Thoracic aorta (tissue), 2 donors: Measurements from ENCODE around the gene FBN2. TPM values are rescaled to one million over a fixed set of nuclear protein-coding genes. Genes with fewer than 3 reads are reported as not detected.

Experiments used
- ATAC-seq: fragments of 150-250 bp; one replicate; pipeline ENCODE4 v1.8.0; 2017; ENCODE audit warnings: low read depth; ENCODE audit not compliant: insufficient number of reproducible peaks, low FRiP score
- DNase-seq: peaks from one replicate; pipeline ENCODE4 v3.0.0-alpha.2; 2020; ENCODE audit warnings: low spot score
- H3K27ac ChIP-seq, 2 donors: fragments of 200-600 bp; sonication (generic); 1 replicate in 1 of 2; 2 replicates in 1 of 2; pipeline ENCODE4 v1.5.1; 2016; ENCODE audit warnings: mild to moderate bottlenecking in 2 of 2, moderate library complexity in 2 of 2
- H3K27me3 ChIP-seq: fragments of 200-600 bp; sonication (generic); replicated peaks from 2 replicates; pipeline ENCODE4 v1.6.0; 2016; ENCODE audit warnings: mild to moderate bottlenecking; ENCODE audit not compliant: insufficient read depth
- H3K36me3 ChIP-seq: fragments of 200-600 bp; sonication (generic); one replicate; pipeline ENCODE4 v1.5.1; 2016
- H3K4me1 ChIP-seq, 2 donors: fragments of 200-600 bp; sonication (generic); 1 replicate in 1 of 2; 2 replicates in 1 of 2; pipeline versions ENCODE4 v1.5.1 to v1.6.0; 2016; ENCODE audit warnings: low read depth in 2 of 2, mild to moderate bottlenecking in 1 of 2; ENCODE audit not compliant: control insufficient read depth in 1 of 2
- H3K4me3 ChIP-seq: fragments of 200-600 bp; sonication (generic); 2 replicates; pipeline ENCODE4 v1.5.1; 2016; ENCODE audit warnings: mild to moderate bottlenecking
- H3K9me3 ChIP-seq: fragments of 200-600 bp; sonication (generic); 2 replicates; pipeline ENCODE4 v1.5.1; 2016
- CTCF ChIP-seq: fragments of 200-600 bp; sonication (generic); IDR thresholded peaks from one replicate; pipeline ENCODE4 v1.5.1; 2019; ENCODE audit warnings: antibody characterized with exemption
- total RNA-seq, 2 donors: library from RNA; depleted of rRNA; stranded (reverse); fragments of >200 nt; gene quantifications; one replicate each; pipeline versions ENCODE4 v1.1.0 to v1.2.3, GENCODE V29; 2016

Gene FBN2
- total RNA-seq, 2 donors from 2014 or later: 0.68 to 5.8 TPM

- no peak for ATAC-seq
- DNase-seq: no peak
- no peak for TF ChIP-seq CTCF
- Histone ChIP-seq H3K36me3 (no peaks in the 10 kb centered on the region), H3K27ac (no peak overlapping the region), H3K9me3 (no peaks in the 10 kb centered on the region), H3K4me1 (no peaks in the 10 kb centered on the region), H3K4me3 (no peak overlapping the region), H3K27me3 (no peaks in the 10 kb centered on the region)
Observed at GRCh38 chr5:128434993-128435392, 103.1 kb downstream of the FBN2 start.

GRCh38 chr5:128432913-128433440, 105.1 kb downstream of the FBN2 start:
- Histone ChIP-seq H3K27me3 (no peaks in the 10 kb centered on the region), H3K27ac (no peak overlapping the region), H3K9me3 (no peaks in the 10 kb centered on the region), H3K4me1 (no peaks in the 10 kb centered on the region), H3K4me3 (no peak overlapping the region), H3K36me3 (no peaks in the 10 kb centered on the region)
- DNase-seq (no peak), ATAC-seq (no peak)
- no peak for TF ChIP-seq CTCF

- no peak for TF ChIP-seq CTCF
- DNase-seq (no peak), ATAC-seq (no peak)
- Histone ChIP-seq H3K27me3 (no peaks in the 10 kb centered on the region), H3K27ac (no peak overlapping the region), H3K36me3 (no peaks in the 10 kb centered on the region), H3K4me3 (no peak overlapping the region), H3K9me3 (no peaks in the 10 kb centered on the region), H3K4me1 (peaks cover 0 to 6% of the 10 kb centered on the region in 2 donors)
Observed at GRCh38 chr5:128427921-128428320, 110.1 kb downstream of the FBN2 start.

GRCh38 chr5:128426090-128426534, 111.9 kb downstream of the FBN2 start:
- no peak for ATAC-seq
- no peak for DNase-seq
- Histone ChIP-seq H3K4me1 (peaks cover 0 to 6% of the 10 kb centered on the region in 2 donors), H3K4me3 (no peak overlapping the region), H3K36me3 (no peaks in the 10 kb centered on the region), H3K27ac (no peak overlapping the region), H3K9me3 (no peaks in the 10 kb centered on the region), H3K27me3 (no peaks in the 10 kb centered on the region)
- TF ChIP-seq CTCF: no peak

GRCh38 chr5:128424646-128425045, 113.4 kb downstream of the FBN2 start:
- no peak for TF ChIP-seq CTCF
- no peak for ATAC-seq
- Histone ChIP-seq H3K4me3 (no peak overlapping the region), H3K36me3 (peaks cover 3% of the 10 kb centered on the region), H3K9me3 (no peaks in the 10 kb centered on the region), H3K4me1 (peaks cover 0 to 6% of the 10 kb centered on the region in 2 donors), H3K27me3 (no peaks in the 10 kb centered on the region), H3K27ac (no peak overlapping the region)
- no peak for DNase-seq
